HepG2 (cell line): ENCODE data around the gene COX4I1. TPM values are rescaled to one million over a fixed set of nuclear protein-coding genes. Genes with fewer than 3 reads are reported as not detected.

ENCODE experiments used
- ATAC-seq: fragments of 200-7000 bp; cut with Tn5 transposase; 3 replicates; pipeline ENCODE4 v1.9.1; 2020; ENCODE audit warnings: mild to moderate bottlenecking, moderate library complexity
- BruUV-seq: library from RNA; stranded (reverse); fragments of 400-500 nt; replicated peaks from 2 replicates; lab custom pipeline; 2021; lab: Mats Ljungman, UMichigan
- CTCF ChIA-PET: fragments of 300-600 bp; formaldehyde crosslinking; extraction: SDS; loops from one replicate; lab custom pipeline; 2021; ENCODE audit warnings: low total read pairs, inconsistent platforms, low intra/inter-chr PET ratio; lab: Yijun Ruan, JAX
- POLR2A ChIA-PET: fragments of 350-600 bp; sonication (Branson Sonifier 250); formaldehyde crosslinking; loops from one replicate; lab custom pipeline; 2020; ENCODE audit warnings: antibody characterized with exemption, inconsistent platforms; lab: Yijun Ruan, JAX
- DNase-seq: peaks from one replicate; pipeline ENCODE4 v3.0.0-alpha.2; 2015; ENCODE audit warnings: low spot score
- FAIRE-seq: peaks from 3 replicates; lab custom pipeline; 2011; peaks lifted over from hg19 to GRCh38; lab: Jason Lieb, UNC
- H2AFZ ChIP-seq: one replicate; pipeline ENCODE4 v1.6.1; 2011; ENCODE audit warnings: low read length, inconsistent platforms
- H3K27ac ChIP-seq: fragments of 300-600 bp; 3 replicates; pipeline ENCODE4 v1.8.0; 2011; ENCODE audit warnings: mixed run types, mild to moderate bottlenecking, mixed read lengths, low read length, inconsistent platforms; ENCODE audit not compliant: insufficient read depth; ENCODE audit errors: extremely low read length
- H3K27me3 ChIP-seq, 2 experiments: fragments of 200-600 bp in 1 of 2; 2 replicates in 1 of 2; 3 replicates in 1 of 2; pipeline versions ENCODE4 v1.6.0 to v1.8.0; 2011; ENCODE audit warnings: low read length in 2 of 2, mild to moderate bottlenecking in 2 of 2, moderate library complexity in 2 of 2, inconsistent platforms in 1 of 2; ENCODE audit not compliant: insufficient read depth in 2 of 2, control insufficient read depth in 1 of 2
- H3K36me3 ChIP-seq, 2 experiments: fragments of 200-600 bp in 1 of 2; replicated peaks in 1 of 2; 2 replicates in 1 of 2; 3 replicates in 1 of 2; pipeline versions ENCODE4 v1.5.1 to v1.8.0; 2011; ENCODE audit warnings: low read length in 2 of 2, inconsistent platforms in 1 of 2; ENCODE audit not compliant: insufficient read depth in 2 of 2, control insufficient read depth in 1 of 2
- H3K4me1 ChIP-seq: 2 replicates; pipeline ENCODE4 v1.5.1; 2012; ENCODE audit warnings: low read length, inconsistent platforms; ENCODE audit not compliant: insufficient read depth
- H3K4me2 ChIP-seq: 2 replicates; pipeline ENCODE4 v1.6.0; 2011; ENCODE audit warnings: low read depth, low read length, inconsistent platforms
- H3K4me3 ChIP-seq, 3 experiments: fragments of 200-600 bp in 1 of 3; sonication (generic), shearing (Covaris generic) in 1 of 3; replicated peaks in 1 of 3; 2 replicates each; pipeline ENCODE4 v1.5.1; 2011 to 2016; ENCODE audit warnings: low read length in 3 of 3, inconsistent platforms in 2 of 3, low read depth in 2 of 3, mild to moderate bottlenecking in 2 of 3, control low read depth in 1 of 3, mixed read lengths in 1 of 3; ENCODE audit not compliant: insufficient read depth in 1 of 3
- H3K79me2 ChIP-seq: one replicate; pipeline ENCODE4 v1.6.1; 2011; ENCODE audit warnings: low read length, inconsistent platforms; ENCODE audit not compliant: insufficient read depth
- H3K9ac ChIP-seq: 2 replicates; pipeline ENCODE4 v1.6.0; 2011; ENCODE audit warnings: mild to moderate bottlenecking, low read depth, low read length, inconsistent platforms; ENCODE audit not compliant: insufficient read depth
- H3K9me3 ChIP-seq: 2 replicates; pipeline ENCODE4 v1.5.1; 2012; ENCODE audit warnings: mild to moderate bottlenecking, low read length
- H4K20me1 ChIP-seq: 2 replicates; pipeline ENCODE4 v1.6.0; 2011; ENCODE audit warnings: inconsistent platforms, mild to moderate bottlenecking, low read length, moderate library complexity; ENCODE audit not compliant: insufficient read depth
- IRF9 ChIP-seq: sonication (generic); formaldehyde crosslinking; IDR thresholded peaks from 2 replicates; pipeline ENCODE4 v1.8.0; 2022; ENCODE audit warnings: missing genetic modification reagents, mild to moderate bottlenecking, borderline replicate concordance
- KMT2A ChIP-seq: sonication (generic); formaldehyde crosslinking; IDR thresholded peaks from 2 replicates; pipeline ENCODE4 v1.4.0; 2020; ENCODE audit warnings: missing genetic modification reagents
- NCOR1 ChIP-seq: fragments of 200-600 bp; sonication (generic); IDR thresholded peaks from 2 replicates; pipeline ENCODE4 v1.7.0; 2017; ENCODE audit warnings: antibody characterized with exemption, low read length, borderline replicate concordance
- ZC3H13 ChIP-seq: sonication (generic); formaldehyde crosslinking; IDR thresholded peaks from 2 replicates; pipeline ENCODE4 v1.8.1; 2023; ENCODE audit warnings: mild to moderate bottlenecking, missing genetic modification reagents, moderate library complexity
- ZNF333 ChIP-seq: sonication (generic); formaldehyde crosslinking; IDR thresholded peaks from 2 replicates; pipeline ENCODE4 v1.4.0; 2020; ENCODE audit warnings: mild to moderate bottlenecking, missing genetic modification reagents, borderline replicate concordance
- ZNF747 ChIP-seq: sonication (generic); formaldehyde crosslinking; IDR thresholded peaks from 2 replicates; pipeline ENCODE4 v1.8.1; 2023; ENCODE audit warnings: missing genetic modification reagents, mild to moderate bottlenecking, borderline replicate concordance
- ZNF768 ChIP-seq: sonication (generic); formaldehyde crosslinking; IDR thresholded peaks from 2 replicates; pipeline ENCODE4 v1.4.0; 2020; ENCODE audit warnings: missing genetic modification reagents
- ZNF784 ChIP-seq: sonication (generic); formaldehyde crosslinking; IDR thresholded peaks from 2 replicates; pipeline ENCODE4 v1.5.1; 2020; ENCODE audit warnings: missing genetic modification reagents, mild to moderate bottlenecking, borderline replicate concordance
- WGBS: methylation state at CpG from one replicate; pipeline ENCODE4 v1.1.6; 2017; ENCODE audit warnings: low lambda C conversion rate; 5-methylcytosine and 5-hydroxymethylcytosine counted together
- in situ Hi-C: cut with HindIII; loops from 2 replicates; pipeline ENCODE4 v1.10.0; 2017; ENCODE audit warnings: low pct_unique_long_range_greater_than_20kb; ENCODE audit not compliant: extremely low pct_ligation_motif_present
- intact Hi-C: fragments of 100-400 bp; cut with micrococcal nuclease; formaldehyde crosslinking; loops from one replicate; pipeline ENCODE4 v1.10.0; 2022; ENCODE audit not compliant: unreplicated experiment
- polyA plus RNA-seq, 8 experiments: library from polyadenylated mRNA; depleted of rRNA in 3 of 8; stranded (reverse) in 7 of 8; unstranded in 1 of 8; fragments of >200 nt; fragmentation: Illumina TruSeq in 4 of 8; extraction: Trizol in 4 of 8; gene quantifications; 2 replicates each; pipeline versions ENCODE4 v1.2.1 to v1.2.3, GENCODE V29; 2011 to 2016; ENCODE audit warnings: low read depth in 4 of 8, missing spikeins in 1 of 8, mixed read lengths in 1 of 8; ENCODE audit not compliant: insufficient read depth in 1 of 8
- total RNA-seq, 5 experiments: library from RNA; depleted of rRNA; stranded (reverse); fragments of >200 nt; fragmentation: Illumina TruSeq; extraction: Trizol; gene quantifications; 2 replicates each; pipeline ENCODE4 v1.2.3, GENCODE V29; 2016; ENCODE audit warnings: low read depth in 1 of 5
- TF ChIP-seq, protein P1 (sequence below): sonication (generic); formaldehyde crosslinking; IDR thresholded peaks from 2 replicates; pipeline ENCODE4 v1.4.0; 2020; ENCODE audit warnings: mild to moderate bottlenecking, missing genetic modification reagents

The COX4I1 gene
- total and polyA plus RNA-seq, 2 of the 13 experiments (the other 11 are each of a cell fraction or from before 2014, with no cell fraction given) = 658 to 902 TPM

DNA sequence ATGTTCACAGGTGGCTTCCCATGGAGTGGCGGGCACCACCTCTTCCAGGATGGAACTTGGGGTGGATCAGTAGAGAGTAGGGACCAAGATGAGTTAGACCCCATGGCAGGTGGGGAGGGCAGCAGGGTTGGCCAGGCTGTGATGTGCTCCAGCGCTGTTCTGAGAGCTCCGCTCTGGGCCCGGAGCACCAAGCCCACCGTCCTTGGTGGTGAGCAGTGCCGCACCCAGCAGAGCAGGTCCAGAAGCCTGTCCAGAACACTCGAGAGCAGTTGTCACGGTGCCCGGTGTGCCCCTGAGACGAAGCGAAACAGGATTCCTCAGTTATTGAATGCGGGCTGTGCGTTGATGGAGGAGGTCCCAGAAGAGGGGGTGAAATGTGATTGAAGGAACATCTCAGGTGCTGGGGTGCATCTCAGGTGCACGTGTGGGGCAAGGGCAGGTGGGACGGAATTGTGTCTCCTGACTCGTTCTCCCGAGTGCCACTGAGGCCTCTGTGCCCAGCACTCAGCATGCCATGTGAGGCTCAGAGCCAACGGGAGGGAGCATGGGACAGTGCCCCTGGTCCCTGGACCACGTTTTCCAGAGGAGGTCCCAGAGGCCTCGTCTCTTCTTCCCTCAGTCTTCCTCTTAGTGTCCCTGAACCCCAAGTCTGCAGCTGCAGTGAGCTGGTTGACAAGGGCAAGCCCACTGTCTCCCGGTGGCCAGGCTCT, 39.5 kb downstream of the COX4I1 start (continued):
- TF ChIP-seq NCOR1 (no peak), KMT2A (CRISPR knock-in tag) (no peak), ZNF747 (CRISPR knock-in tag) (no peak), ZC3H13 (CRISPR knock-in tag) (no peak), ZNF333 (CRISPR knock-in tag) (no peak), IRF9 (CRISPR knock-in tag) (no peak)
- TF ChIP-seq, all 625 proteins: peak for 0

DNA sequence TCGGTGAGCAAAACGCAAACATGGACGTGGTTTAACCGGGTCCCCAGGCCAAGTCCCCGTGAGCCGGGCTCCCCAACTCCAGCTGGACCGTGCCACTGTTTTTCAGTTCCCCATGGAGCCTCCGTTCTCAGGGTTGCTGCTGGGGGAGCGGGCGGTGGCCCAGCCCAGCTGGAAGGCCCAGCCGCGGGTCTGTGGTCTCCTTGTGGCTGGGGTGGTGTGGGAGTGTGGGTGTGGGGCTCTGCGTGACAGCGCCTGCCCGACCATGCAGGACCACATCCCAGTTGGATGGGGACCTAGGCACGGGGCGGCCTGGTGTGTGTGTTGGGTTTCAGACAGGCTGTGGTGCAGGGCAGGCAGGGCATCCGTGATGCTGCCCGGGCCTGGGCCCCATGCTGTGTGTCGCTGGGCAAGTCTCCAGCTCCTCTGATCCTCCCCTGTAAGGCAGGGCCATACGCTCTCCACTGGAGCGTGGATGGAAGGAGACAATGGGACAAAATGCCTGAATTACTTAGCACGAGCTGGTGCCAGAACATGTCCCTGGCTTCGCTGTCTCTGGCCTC, 40.3 kb downstream of the COX4I1 start:
- no peak for ATAC-seq
- H3K4me1 ChIP-seq = peaks cover 6% of the 10 kb centered on the region
- H3K36me3 ChIP-seq = no peaks in the 10 kb centered on the region
- no peak for FAIRE-seq
- peaks cover 14 to 53% of the 10 kb centered on the region in 2 experiments; a peak in 4 of 5 replicates for H3K27me3 ChIP-seq
- POLR2A ChIA-PET = no interaction called here
- no peak for DNase-seq
- H3K4me2 ChIP-seq = no peak overlapping the region
- no peak for TF ChIP-seq ZC3H13 (CRISPR knock-in tag)
- no peak for TF ChIP-seq ZNF784 (CRISPR knock-in tag)
- TF ChIP-seq ZNF768 (CRISPR knock-in tag) = peak; percentile 95
- TF ChIP-seq, protein P1, sequence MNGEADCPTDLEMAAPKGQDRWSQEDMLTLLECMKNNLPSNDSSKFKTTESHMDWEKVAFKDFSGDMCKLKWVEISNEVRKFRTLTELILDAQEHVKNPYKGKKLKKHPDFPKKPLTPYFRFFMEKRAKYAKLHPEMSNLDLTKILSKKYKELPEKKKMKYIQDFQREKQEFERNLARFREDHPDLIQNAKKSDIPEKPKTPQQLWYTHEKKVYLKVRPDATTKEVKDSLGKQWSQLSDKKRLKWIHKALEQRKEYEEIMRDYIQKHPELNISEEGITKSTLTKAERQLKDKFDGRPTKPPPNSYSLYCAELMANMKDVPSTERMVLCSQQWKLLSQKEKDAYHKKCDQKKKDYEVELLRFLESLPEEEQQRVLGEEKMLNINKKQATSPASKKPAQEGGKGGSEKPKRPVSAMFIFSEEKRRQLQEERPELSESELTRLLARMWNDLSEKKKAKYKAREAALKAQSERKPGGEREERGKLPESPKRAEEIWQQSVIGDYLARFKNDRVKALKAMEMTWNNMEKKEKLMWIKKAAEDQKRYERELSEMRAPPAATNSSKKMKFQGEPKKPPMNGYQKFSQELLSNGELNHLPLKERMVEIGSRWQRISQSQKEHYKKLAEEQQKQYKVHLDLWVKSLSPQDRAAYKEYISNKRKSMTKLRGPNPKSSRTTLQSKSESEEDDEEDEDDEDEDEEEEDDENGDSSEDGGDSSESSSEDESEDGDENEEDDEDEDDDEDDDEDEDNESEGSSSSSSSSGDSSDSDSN (CRISPR knock-in tag) = 0 out of 2 replicates have a peak, but pooled peaks have one; percentile 15
- no peaks in the 10 kb centered on the region for H4K20me1 ChIP-seq
- CTCF ChIA-PET = no interaction called here
- intact Hi-C loops (no loop called here), in situ Hi-C loops (no loop called here)
- no peaks in the 10 kb centered on the region for H3K79me2 ChIP-seq
- 57% methylated on average over 21 of the region's 24 CpGs for WGBS
- no peak overlapping the region for H3K27ac ChIP-seq
- no TSS peak for BruUV-seq
- no peak overlapping the region for H3K4me3 ChIP-seq
- H3K9me3 ChIP-seq = no peaks in the 10 kb centered on the region
- no peak overlapping the region for H3K9ac ChIP-seq
- no peak overlapping the region for H2AFZ ChIP-seq
